ENCODE measurements around the gene NT5DC4. TPM values are rescaled to one million over a fixed set of nuclear protein-coding genes. Genes with fewer than 3 reads are reported as not detected.
"Not testable (repeated sequence)": the region's sequence is repeated elsewhere in the genome, so short reads cannot be mapped to it uniquely, and the experiment has no call there.

Gene NT5DC4
- total RNA-seq, 1 experiment from 2014 or later, result not detected

DNA sequence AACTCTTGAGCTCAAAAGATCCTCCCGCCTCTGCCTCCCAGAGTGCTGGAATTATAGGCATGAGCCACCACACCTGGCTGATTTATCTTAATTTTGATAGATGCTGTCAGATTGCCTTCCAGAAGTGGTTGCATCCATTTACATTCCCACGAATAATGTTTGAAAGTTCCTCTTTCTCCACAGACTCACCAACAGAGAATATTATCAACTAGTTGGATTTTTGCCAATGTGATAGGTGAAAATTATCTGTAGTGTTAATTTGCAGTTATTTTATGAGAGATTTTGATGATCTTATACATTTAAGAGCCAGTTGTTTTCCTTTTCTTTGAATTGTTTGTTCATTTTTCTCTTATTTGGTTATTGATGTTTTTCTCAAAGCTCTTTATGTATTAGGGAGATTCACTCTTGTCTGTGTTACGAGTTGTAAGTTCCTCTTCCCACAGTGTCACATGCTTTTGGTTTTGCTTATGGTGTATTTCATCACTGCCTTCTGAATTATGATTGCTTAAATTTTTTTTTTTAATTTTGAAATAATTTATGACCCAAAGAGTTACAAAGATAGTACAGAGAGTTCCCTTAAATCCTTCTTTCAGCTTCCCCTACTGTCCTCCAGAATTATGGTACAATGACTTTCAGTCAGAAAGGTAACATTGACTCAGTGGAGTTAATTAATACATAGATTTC, 20.7 kb upstream of the NT5DC4 start:
- no peak for DNase-seq (ENCODE audit: low read depth)

DNA sequence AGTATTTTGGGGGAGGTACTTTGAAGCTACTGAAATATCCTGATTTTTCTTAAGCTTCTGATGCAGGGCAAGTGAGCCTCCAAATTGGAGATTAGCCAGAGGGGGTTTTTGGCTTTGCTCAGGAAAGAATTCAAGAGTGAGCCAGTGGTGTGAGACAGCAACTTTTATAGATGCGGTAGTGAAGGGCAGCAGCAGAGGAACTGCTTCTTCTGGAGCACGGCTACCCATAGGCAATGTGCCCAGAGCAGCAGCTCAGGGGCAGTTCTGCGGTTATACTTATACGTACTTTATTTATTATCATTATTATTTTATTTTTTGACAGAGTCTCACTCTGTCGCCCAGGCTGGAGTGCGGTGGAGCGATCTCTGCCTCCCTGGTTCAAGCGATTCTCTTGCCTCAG, 19.8 kb upstream of the NT5DC4 start:
- peak; percentile 53 for DNase-seq (ENCODE audit: low read depth)

- DNase-seq (ENCODE audit: low read depth), result no peak
Observed at GRCh38 chr2:112703684-112704083, 17.1 kb upstream of the NT5DC4 start.

DNA sequence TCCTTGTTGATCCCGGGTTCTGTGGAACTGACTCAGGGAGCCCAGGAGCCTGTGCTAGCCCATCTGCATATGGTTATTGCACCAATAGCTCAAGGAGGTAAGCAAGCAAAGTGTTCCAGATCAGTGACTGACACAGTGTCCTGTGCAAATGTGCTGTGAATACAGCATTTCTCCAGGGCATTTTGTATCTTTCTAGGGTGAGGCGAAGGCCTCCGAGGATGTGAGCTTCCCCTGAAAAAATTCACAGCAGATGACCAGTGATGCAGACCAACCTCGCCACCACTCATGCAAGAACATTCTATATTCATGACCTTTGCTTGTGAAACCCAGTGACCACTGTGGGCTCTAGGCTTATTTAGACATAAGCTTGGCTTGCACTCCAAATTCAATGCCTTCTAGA, 15.2 kb upstream of the NT5DC4 start:
- peak; percentile 55 for DNase-seq (ENCODE audit: low read depth)

DNA sequence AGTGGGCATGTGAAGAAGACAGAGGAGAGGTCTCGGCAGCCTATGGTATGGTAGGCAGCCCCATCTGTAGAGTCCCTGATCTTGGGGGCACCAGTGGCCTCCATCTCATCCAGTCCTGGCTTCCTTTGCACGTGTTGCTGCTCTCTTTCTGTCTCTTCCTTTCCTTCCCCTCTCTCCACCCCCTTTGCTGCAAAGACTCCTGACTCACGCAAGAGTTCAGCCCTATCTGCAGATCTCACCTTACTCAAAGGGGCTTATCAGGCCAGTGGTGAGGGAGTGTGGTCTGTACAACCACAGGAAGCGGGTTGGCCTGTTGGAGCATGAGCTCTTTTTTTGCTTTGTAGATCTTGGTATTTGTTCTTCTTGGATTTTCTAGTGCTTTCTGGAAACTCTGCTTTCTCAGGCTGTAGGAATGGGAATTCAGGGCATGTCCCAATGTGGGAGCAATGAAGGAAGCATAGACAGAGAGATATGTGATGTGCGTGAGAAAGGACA, 14.6 kb upstream of the NT5DC4 start:
- peak; percentile 91 for DNase-seq (ENCODE audit: low read depth)

- DNase-seq (ENCODE audit: low read depth), result not testable (repeated sequence)
Observed at GRCh38 chr2:112706947-112707346, 13.9 kb upstream of the NT5DC4 start.

- no peak for DNase-seq (ENCODE audit: low read depth)
Observed at GRCh38 chr2:112708968-112709367, 11.9 kb upstream of the NT5DC4 start.

- DNase-seq (ENCODE audit: low read depth), result no peak
Observed at GRCh38 chr2:112709703-112710102, 11.1 kb upstream of the NT5DC4 start.

DNA sequence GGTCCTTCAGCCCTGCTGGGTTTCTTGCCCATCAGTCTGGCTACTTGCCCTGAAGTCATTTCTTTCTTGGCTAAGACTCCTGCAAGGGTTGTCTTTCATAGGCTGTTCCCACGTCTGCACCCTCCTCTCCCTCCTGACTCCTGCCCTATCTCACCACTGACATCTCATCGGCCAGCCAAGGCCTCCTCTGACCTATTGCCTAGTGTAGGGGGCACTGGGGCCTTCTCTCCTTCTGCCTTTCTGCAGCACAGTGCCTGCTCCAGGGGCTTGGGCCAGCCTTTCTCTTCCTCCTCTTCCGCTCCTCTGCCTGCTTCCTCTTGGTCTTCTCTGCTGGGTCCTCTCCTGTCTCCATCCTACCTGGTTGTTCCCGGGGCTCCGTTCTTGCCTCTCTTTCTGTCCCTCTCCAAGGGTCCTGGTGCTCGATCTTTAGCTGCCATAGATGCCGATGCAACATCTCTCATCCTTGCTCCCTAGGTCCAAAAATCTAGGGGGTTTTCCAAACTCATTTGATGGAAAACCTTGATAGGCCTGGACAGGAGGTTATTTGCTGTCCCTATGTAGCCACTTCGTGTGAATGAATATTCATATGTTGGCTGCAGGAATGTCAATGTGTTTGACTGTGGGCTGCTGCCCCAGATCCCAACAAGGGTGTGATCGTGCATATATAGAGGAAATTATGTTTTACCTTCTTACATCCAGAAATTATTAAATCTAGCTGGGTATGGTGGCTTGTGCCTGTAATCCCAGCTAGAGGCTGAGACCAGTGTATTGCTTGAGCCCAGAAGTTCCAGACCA, 9.7 kb upstream of the NT5DC4 start:
- no peak for DNase-seq (ENCODE audit: low read depth)

DNA sequence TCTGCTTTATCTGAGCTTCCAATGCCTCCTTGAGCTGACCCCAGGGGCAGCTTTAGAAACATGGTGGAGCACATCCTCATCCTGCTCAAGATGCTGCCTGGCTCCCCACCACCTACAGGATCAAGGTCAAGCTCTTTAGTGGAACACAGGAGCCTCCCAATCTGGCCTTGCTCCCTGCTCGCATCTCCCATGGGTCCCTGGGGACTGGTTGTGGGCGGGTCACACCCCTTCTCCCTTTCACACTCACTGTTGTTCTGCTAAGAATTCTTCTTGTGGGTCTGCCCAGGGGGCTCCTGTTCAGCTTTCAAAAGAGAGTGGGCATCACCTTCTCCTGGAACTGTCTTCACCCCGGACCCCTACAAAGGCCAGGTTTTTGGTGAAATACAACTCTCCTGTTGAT, 8.4 kb upstream of the NT5DC4 start:
- DNase-seq (ENCODE audit: low read depth), result no peak

DNA sequence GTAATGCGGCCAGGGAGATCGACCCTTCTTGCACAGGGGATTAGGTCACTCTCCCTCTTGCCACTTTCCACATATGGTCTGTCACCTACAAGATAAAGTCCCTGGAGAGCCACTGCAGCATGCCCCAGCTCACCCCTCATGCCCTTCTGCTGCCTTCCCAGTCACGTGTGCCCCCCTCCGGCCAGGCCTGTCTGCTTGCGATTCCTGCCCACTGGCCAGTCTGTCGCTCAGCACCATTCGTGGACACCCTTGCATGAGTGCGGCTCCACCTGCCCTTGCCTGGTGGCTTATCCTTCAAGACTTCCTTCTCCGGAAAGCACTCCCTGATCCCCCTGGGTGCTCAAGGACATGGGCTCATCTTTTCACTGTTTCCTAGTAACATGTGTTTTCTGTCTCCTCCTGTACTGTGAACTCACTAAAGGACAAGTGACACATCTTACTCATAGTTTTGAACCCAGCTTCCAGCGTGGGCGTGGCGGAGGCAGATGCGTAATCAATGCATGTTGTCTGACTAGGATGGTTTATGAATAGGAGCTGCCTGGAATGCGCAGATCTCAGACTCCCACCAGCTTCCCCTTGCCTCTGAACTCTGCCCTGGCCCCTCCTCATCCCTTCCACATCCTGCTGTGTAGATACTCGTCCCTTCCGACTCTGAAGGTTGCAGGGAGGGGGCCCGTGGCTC, 7.8 kb upstream of the NT5DC4 start:
- DNase-seq (ENCODE audit: low read depth), result peak; percentile 64

DNA sequence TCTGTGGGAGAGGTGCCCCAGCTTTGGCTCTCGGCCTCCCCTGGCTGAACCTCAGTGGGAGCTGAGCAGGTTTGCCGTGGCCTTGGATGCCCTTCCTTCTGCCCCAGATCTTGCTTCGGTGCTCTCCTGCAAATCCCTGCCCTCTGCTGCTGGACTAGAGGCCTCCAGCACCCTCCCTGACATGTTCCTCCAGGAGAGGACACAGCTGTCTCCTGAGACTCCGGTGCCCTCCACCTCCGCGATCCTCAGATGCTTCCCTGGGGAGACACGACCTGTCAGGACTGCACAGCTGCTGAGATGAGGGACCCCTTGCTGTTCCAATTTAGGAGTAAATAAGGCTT, 7.3 kb upstream of the NT5DC4 start:
- DNase-seq (ENCODE audit: low read depth), result no peak

DNA sequence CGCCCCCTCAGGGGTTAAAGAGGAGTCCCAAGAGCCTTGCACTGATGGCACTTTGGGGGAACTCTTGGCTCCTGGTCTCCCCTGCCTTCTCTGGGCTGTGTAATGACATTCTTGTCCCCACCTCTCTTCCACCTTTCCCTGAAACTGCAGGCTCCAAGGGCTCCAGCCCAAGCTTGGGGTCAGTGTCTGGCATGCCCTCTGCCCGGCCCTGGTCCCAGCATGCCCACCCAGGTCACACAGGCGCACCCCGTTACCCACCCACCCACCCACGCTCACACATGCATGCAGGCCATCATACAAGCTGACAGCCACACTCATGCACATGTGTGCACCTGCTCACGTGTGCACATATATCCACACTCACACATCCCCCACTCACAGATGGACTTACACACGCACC, 6.9 kb upstream of the NT5DC4 start:
- DNase-seq (ENCODE audit: low read depth), result no peak

DNA sequence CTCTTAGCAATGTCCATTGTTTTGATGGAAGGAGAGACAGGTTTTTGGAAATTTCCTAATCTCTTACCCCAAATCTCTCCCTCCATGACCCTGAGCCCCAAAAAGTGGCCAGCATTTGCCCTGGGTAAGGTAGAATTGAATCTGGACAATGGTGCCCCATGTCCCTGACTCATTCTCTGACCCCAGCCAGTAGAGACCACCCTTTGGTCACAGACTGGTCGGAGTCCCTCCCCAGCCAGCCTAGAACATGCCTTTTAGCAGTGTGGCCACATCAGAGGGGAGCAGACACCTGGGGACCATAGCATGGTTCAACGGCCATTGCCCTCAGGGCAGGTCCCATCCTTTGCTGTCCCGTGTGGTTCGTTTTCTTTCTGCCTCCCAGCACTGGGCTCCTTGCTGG, 6.5 kb upstream of the NT5DC4 start:
- DNase-seq (ENCODE audit: low read depth), result no peak

DNA sequence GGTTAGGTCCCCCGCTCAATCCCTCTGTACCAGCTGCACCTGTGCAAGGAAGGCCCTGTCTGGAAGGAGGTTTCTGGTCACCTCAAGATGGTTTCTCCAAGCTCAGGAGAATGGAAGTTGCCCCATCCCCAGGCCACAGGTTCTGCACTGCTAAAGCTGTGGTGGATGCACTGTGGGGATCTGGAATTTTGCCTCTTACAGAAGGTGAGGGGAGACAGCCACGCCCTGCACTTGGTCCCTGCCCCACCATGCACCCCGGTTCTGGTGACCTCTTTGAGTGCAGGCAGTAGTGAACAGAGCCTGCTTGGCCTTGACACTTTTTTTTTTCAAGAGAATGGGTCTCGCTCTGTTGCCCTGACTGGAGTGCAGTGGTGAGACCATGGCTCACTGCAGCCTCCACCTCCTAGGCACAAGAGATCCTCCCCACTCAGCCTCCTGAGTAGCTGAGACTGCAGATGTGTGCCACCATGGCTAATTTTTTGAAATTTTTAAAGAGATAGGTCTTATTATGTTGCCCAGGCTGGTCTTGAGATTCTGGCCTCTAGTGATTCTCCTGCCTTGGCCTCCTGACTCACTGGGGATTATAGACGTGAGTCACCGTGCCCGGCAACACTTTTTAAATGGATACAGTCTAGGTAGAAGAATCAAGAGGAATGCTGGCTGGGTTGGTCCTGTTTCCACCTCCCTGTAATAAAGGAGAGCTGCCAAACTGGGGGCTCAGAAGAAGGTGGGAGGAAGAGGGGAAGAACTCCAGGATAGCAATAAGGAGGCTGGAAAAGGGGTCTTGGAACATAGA, 5.8 kb upstream of the NT5DC4 start:
- DNase-seq (ENCODE audit: low read depth), result peak; percentile 74

DNA sequence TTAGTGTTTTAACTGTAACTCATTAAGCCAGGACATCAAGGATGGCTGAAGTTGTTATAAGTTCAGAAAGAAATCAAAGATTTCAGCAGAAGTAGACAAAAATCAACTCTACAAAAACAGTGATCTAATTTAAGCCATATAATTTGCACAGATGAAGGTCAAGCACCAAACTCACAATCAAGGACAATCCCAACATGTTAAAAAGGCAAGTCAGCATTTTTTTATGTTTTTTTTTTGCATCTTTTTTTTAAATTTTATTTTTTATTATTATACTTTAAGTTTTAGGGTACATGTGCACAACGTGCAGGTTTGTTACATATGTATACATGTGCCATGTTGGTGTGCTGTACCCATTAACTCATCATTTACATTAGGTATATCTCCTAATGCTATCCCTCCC, 4.7 kb upstream of the NT5DC4 start:
- DNase-seq (ENCODE audit: low read depth), result not testable (repeated sequence)

DNA sequence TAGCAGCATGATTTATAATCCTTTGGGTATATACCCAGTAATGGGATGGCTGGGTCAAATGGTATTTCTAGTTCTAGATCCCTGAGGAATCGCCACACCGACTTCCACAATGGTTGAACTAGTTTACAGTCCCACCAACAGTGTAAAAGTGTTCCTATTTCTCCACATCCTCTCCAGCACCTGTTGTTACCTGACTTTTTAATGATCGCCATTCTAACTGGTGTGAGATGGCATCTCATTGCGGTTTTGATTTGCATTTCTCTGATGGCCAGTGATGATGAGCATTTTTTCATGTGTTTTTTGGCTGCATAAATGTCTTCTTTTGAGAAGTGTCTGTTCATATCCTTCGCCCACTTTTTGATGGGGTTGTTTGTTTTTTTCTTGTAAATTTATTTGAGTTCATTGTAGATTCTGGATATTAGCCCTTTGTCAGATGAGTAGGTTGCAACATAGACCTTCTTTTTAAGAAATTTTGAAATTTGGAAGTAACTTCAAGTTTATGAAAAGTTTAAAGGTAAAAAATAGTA, 3.9 kb upstream of the NT5DC4 start:
- not testable (repeated sequence) for DNase-seq (ENCODE audit: low read depth)

- no peak for DNase-seq (ENCODE audit: low read depth)
Observed at GRCh38 chr2:112718863-112719370, 1.9 kb upstream of the NT5DC4 start.

DNA sequence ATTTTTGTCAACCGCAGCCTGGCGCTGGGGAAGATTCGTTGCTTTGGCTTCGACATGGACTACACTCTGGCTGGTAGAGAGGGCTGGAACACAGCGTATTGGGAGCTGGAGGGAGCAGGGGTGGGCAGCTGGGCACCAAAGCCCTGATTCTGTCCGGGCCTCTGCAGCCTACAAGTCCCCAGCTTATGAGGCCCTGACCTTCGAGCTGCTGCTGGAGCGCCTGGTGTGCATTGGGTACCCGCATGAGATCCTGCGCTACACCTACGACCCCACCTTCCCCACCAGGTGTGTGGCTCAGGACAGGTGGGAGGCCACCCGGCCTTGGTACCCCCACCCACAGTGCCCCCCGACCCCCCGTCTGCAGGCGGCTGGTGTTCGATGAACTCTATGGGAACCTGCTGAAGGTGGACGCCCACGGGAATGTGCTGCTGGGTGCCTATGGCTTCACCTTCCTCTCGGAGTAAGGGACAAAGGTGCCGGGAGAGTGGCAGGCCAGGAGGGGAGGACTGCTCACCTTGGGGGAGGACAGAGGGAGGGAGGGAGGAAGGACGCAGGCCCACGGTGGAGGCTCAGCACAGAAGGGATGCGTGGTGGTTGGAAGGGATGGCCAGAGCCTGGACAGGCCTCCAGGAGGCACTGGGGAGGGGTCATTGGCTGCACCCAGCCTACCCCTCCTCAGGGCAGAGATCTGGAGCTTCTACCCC, 1.2 kb downstream of the NT5DC4 start:
- DNase-seq (ENCODE audit: low read depth), result no peak

DNA sequence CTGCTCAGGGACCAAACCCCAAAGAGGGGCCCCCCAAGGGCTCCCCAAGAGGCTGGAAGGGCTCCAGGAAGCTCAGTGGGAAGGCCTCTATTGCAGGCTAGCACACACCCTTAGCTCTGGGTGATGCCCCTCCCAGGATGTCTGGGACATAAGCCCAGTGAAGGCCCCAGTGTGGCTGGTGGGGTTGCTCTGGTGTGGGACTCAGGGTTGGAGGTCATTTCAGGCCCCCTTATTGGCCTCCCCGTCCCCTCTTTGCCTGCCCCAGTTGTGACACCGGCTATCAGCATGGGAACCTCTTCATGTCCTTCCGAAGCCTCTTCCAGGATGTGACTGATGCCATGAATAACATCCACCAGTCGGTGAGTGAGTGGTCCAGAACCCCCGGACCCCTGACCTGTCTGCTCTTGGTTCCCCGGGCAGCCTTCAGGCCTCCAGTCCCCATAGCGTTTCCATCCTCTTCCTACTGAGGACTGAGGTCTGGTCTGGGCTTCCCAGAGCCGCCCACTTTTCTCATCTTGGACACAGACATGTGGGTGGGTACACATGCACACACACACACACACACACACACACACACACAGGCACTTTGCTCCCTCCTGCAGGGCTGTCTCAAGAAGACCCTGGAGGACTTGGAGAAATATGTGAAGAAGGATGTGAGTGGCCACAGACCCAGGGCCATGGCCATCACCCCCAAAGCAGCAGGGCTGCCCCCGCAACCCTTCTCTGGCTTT, 2.2 kb downstream of the NT5DC4 start:
- no peak for DNase-seq (ENCODE audit: low read depth)
